SK-N-SH (cell line): ENCODE data around the gene PLAAT1. TPM values are rescaled to one million over a fixed set of nuclear protein-coding genes. Genes with fewer than 3 reads are reported as not detected.

Experiments used
- CTCF ChIA-PET: fragments of 300-600, 350-600 bp; formaldehyde crosslinking; extraction: SDS; loops from one replicate; lab custom pipeline; 2021; lab: Yijun Ruan, JAX
- POLR2A ChIA-PET: fragments of 350-600 bp; sonication (Branson Sonifier 250); formaldehyde crosslinking; extraction: SDS; loops from one replicate; lab custom pipeline; 2020; ENCODE audit warnings: antibody characterized with exemption, inconsistent platforms; lab: Yijun Ruan, JAX
- DNase-seq: peaks from one replicate; pipeline ENCODE4 v3.0.0; 2012
- H2AFZ ChIP-seq: fragments of 200-600 bp; sonication (generic); 2 replicates; pipeline ENCODE4 v1.8.1; 2016; ENCODE audit warnings: antibody characterized with exemption, mild to moderate bottlenecking, low read depth
- H3F3A ChIP-seq: fragments of 200-600 bp; sonication (generic); replicated peaks from 2 replicates; pipeline ENCODE3; 2016; ENCODE audit warnings: antibody characterized with exemption, mild to moderate bottlenecking; ENCODE audit not compliant: insufficient read depth
- H3K27ac ChIP-seq, 2 experiments: fragments of 200-500 bp in 1 of 2; fragments of 200-600 bp in 1 of 2; sonication (Bioruptor generic) in 1 of 2; sonication (generic), shearing (Covaris generic) in 1 of 2; 2 replicates each; pipeline versions ENCODE4 v1.5.1 to v1.6.1; 2014 to 2016; ENCODE audit warnings: low read depth in 2 of 2, inconsistent platforms in 1 of 2, low read length in 1 of 2, mild to moderate bottlenecking in 1 of 2, mixed read lengths in 1 of 2
- H3K27me3 ChIP-seq: fragments of 200-600 bp; sonication (generic), shearing (Covaris generic); 2 replicates; pipeline ENCODE4 v1.6.1; 2016; ENCODE audit warnings: mixed run types; ENCODE audit not compliant: insufficient read depth
- H3K36me3 ChIP-seq, 2 experiments: fragments of 200-500 bp in 1 of 2; fragments of 200-600 bp in 1 of 2; sonication (Bioruptor generic) in 1 of 2; sonication (generic) in 1 of 2; replicated peaks in 1 of 2; 2 replicates each; pipeline versions ENCODE3 to v1.5.1; 2014 to 2016; ENCODE audit warnings: low read length in 1 of 2, mild to moderate bottlenecking in 1 of 2; ENCODE audit not compliant: insufficient read depth in 2 of 2, control insufficient read depth in 1 of 2
- H3K4me1 ChIP-seq, 2 experiments: fragments of 200-500 bp in 1 of 2; fragments of 200-600 bp in 1 of 2; sonication (Bioruptor generic) in 1 of 2; sonication (generic), shearing (Covaris generic) in 1 of 2; 2 replicates each; pipeline versions ENCODE4 v1.5.1 to v1.6.1; 2014 to 2016; ENCODE audit warnings: low read depth in 1 of 2, low read length in 1 of 2, mixed run types in 1 of 2; ENCODE audit not compliant: insufficient read depth in 2 of 2, control insufficient read depth in 1 of 2
- H3K4me2 ChIP-seq: fragments of 200-600 bp; sonication (generic), shearing (Covaris generic); 2 replicates; pipeline ENCODE4 v1.6.1; 2017; ENCODE audit warnings: mixed run types
- H3K4me3 ChIP-seq, 2 experiments: fragments of 200-500 bp in 1 of 2; fragments of 200-600 bp in 1 of 2; sonication (Bioruptor generic) in 1 of 2; sonication (generic), shearing (Covaris generic) in 1 of 2; 2 replicates each; pipeline versions ENCODE4 v1.5.1 to v1.8.1; 2014 to 2016; ENCODE audit warnings: low read depth in 2 of 2, inconsistent platforms in 1 of 2, low read length in 1 of 2, mild to moderate bottlenecking in 1 of 2, mixed read lengths in 1 of 2, moderate library complexity in 1 of 2
- H3K79me2 ChIP-seq: fragments of 200-600 bp; sonication (generic); 2 replicates; pipeline ENCODE4 v1.8.1; 2017; ENCODE audit warnings: mild to moderate bottlenecking; ENCODE audit not compliant: insufficient read depth
- H3K9ac ChIP-seq: fragments of 200-600 bp; sonication (generic); 2 replicates; pipeline ENCODE4 v1.6.1; 2017; ENCODE audit warnings: mixed run types
- H3K9me2 ChIP-seq: fragments of 200-600 bp; sonication (generic); 2 replicates; pipeline ENCODE4 v1.6.1; 2017; ENCODE audit warnings: mixed run types
- H3K9me3 ChIP-seq: fragments of 200-600 bp; sonication (generic); 2 replicates; pipeline ENCODE4 v1.6.1; 2017; ENCODE audit warnings: mixed run types, mild to moderate bottlenecking, moderate library complexity
- H4K20me1 ChIP-seq: fragments of 200-600 bp; sonication (generic); 2 replicates; pipeline ENCODE4 v1.6.1; 2017; ENCODE audit warnings: mild to moderate bottlenecking, mixed run types; ENCODE audit not compliant: insufficient read depth
- CTCF ChIP-seq: fragments of 200-600 bp; sonication (generic); IDR thresholded peaks from 2 replicates; pipeline ENCODE4 v1.6.1; 2017; ENCODE audit warnings: antibody characterized with exemption, mild to moderate bottlenecking, moderate library complexity
- ELF1 ChIP-seq: IDR thresholded peaks from 2 replicates; pipeline ENCODE4 v1.4.0; 2012
- JUND ChIP-seq: IDR thresholded peaks from 2 replicates; pipeline ENCODE4 v1.4.0; 2012
- MAX ChIP-seq: IDR thresholded peaks from 2 replicates; pipeline ENCODE4 v1.4.0; 2012; ENCODE audit warnings: low read depth
- MEF2A ChIP-seq: IDR thresholded peaks from 2 replicates; pipeline ENCODE4 v1.4.0; 2012; ENCODE audit warnings: low read depth, borderline replicate concordance
- MXI1 ChIP-seq: IDR thresholded peaks from 2 replicates; pipeline ENCODE4 v1.6.1; 2012; ENCODE audit warnings: mild to moderate bottlenecking, low read depth, low read length, improper control_type of control experiment
- NFIC ChIP-seq: IDR thresholded peaks from 2 replicates; pipeline ENCODE4 v1.4.0; 2012; ENCODE audit warnings: borderline replicate concordance
- PBX3 ChIP-seq: IDR thresholded peaks from 2 replicates; pipeline ENCODE4; 2012
- RFX5 ChIP-seq: IDR thresholded peaks from 2 replicates; pipeline ENCODE4 v1.6.1; 2012; ENCODE audit warnings: mild to moderate bottlenecking, improper control_type of control experiment, low read length
- YY1 ChIP-seq: IDR thresholded peaks from 2 replicates; pipeline ENCODE4 v1.4.0; 2012; ENCODE audit warnings: low read depth, mild to moderate bottlenecking
- WGBS: methylation state at CpG from one replicate; pipeline ENCODE4 v1.1.6; 2017; ENCODE audit warnings: low lambda C conversion rate; 5-methylcytosine and 5-hydroxymethylcytosine counted together
- polyA plus RNA-seq, 3 experiments: library from polyadenylated mRNA; depleted of rRNA; stranded (reverse); fragments of >200 nt; gene quantifications; 2 replicates each; pipeline ENCODE4 v1.2.3, GENCODE V29; 2012

The PLAAT1 gene
- polyA plus RNA-seq, 1 of the 3 experiments (the other 2 are of a cell fraction), result 1.6 TPM

GRCh38 chr3:193262707-193263106 lies 21.7 kb downstream of the PLAAT1 start:
- Histone ChIP-seq H3K4me2 (no peak overlapping the region), H3K79me2 (no peaks in the 10 kb centered on the region), H3K27ac (no peak overlapping the region), H3K4me3 (no peak overlapping the region), H3F3A (no peaks in the 10 kb centered on the region), H3K4me1 (no peaks in the 10 kb centered on the region), H4K20me1 (no peaks in the 10 kb centered on the region), H2AFZ (no peak overlapping the region), H3K27me3 (no peaks in the 10 kb centered on the region), H3K9ac (no peak overlapping the region), H3K9me2 (no peaks in the 10 kb centered on the region), H3K9me3 (no peaks in the 10 kb centered on the region), H3K36me3 (no peaks in the 10 kb centered on the region)
- TF ChIP-seq JUND (no peak), MAX (no peak)
- no peak for DNase-seq
- WGBS, result 17% methylated on average over 5 of the region's 5 CpGs
- ChIA-PET CTCF (no interaction called here), POLR2A (no interaction called here)

GRCh38 chr3:193269343-193270028 lies 28.5 kb downstream of the PLAAT1 start:
- no peak overlapping the region for H3K9ac ChIP-seq
- CTCF ChIA-PET, result interaction anchor here (0.5 kb wide), 1 partner anchor 13 kb away, joined by 3 read pairs; no protein-coding TSS in a partner anchor
- no peak for DNase-seq

More at GRCh38 chr3:193269343-193270028, 28.5 kb downstream of the PLAAT1 start:
- no peak for TF ChIP-seq MXI1
- no peak for TF ChIP-seq YY1
- no peak for TF ChIP-seq PBX3
- no peak for TF ChIP-seq NFIC
- no peak for TF ChIP-seq RFX5
- no peak for TF ChIP-seq ELF1
- TF ChIP-seq MAX, result no peak
- no peak for TF ChIP-seq CTCF
- no peak for TF ChIP-seq MEF2A
- TF ChIP-seq, all 33 proteins: peak for 0
- POLR2A ChIA-PET, result no interaction called here
- H3K79me2 ChIP-seq, result no peaks in the 10 kb centered on the region
- H4K20me1 ChIP-seq, result no peaks in the 10 kb centered on the region
- H2AFZ ChIP-seq, result no peak overlapping the region
- no peaks in the 10 kb centered on the region for H3K9me2 ChIP-seq
- H3K4me1 ChIP-seq, result no peaks in the 10 kb centered on the region
- no peak overlapping the region for H3K27ac ChIP-seq
- H3K27me3 ChIP-seq, result no peaks in the 10 kb centered on the region
- no peak overlapping the region for H3K4me2 ChIP-seq
- H3F3A ChIP-seq, result no peaks in the 10 kb centered on the region
- 20% methylated on average over 3 of the region's 3 CpGs for WGBS
- no peaks in the 10 kb centered on the region for H3K9me3 ChIP-seq
- H3K4me3 ChIP-seq, result no peak overlapping the region
- H3K36me3 ChIP-seq, result no peaks in the 10 kb centered on the region
